Tongue (tissue), 3 donors: ENCODE measurements around the gene RAB17. TPM values are rescaled to one million over a fixed set of nuclear protein-coding genes. Genes with fewer than 3 reads are reported as not detected.

Experiments used
- DNase-seq: peaks from one replicate; pipeline ENCODE4 v3.0.0-alpha.2; 2015
- small RNA-seq: library from RNA; depleted of rRNA; stranded (forward); fragments of <200 nt; gene quantifications from one replicate; pipeline ENCODE3, GENCODE V24; 2014; ENCODE audit warnings: low replicate concordance
- total RNA-seq: library from RNA; depleted of rRNA; stranded (reverse); fragments of >200 nt; gene quantifications from one replicate; pipeline ENCODE4 v1.2.3, GENCODE V29; 2014

The RAB17 gene
- total RNA-seq, 1 donor from 2014 or later, result 1.0 TPM

GRCh38 chr2:237538901-237539300 is 51.6 kb downstream of the RAB17 start:
- no peak for DNase-seq

GRCh38 chr2:237538001-237538720 is 52.4 kb downstream of the RAB17 start:
- no peak for DNase-seq

- no peak for DNase-seq
Measured at GRCh38 chr2:237536617-237537016, 53.9 kb downstream of the RAB17 start.

GRCh38 chr2:237536083-237536415 is 54.5 kb downstream of the RAB17 start:
- DNase-seq, result no peak

- no peak for DNase-seq
Measured at GRCh38 chr2:237535385-237536082, 55.0 kb downstream of the RAB17 start.

GRCh38 chr2:237534380-237534779 is 56.2 kb downstream of the RAB17 start:
- no peak for DNase-seq

- no peak for DNase-seq
Measured at GRCh38 chr2:237533668-237534161, 56.8 kb downstream of the RAB17 start.

GRCh38 chr2:237532160-237532559 is 58.4 kb downstream of the RAB17 start:
- DNase-seq, result no peak

GRCh38 chr2:237530472-237531433 is 59.8 kb downstream of the RAB17 start:
- DNase-seq, result no peak

- DNase-seq, result no peak
Measured at GRCh38 chr2:237529452-237530402, 60.8 kb downstream of the RAB17 start.

- DNase-seq, result no peak
Measured at GRCh38 chr2:237527766-237528165, 62.8 kb downstream of the RAB17 start.

GRCh38 chr2:237527233-237527632 is 63.3 kb downstream of the RAB17 start:
- no peak for DNase-seq

GRCh38 chr2:237525559-237526157 is 64.9 kb downstream of the RAB17 start:
- no peak for DNase-seq

- no peak for DNase-seq
Measured at GRCh38 chr2:237524631-237525030, 65.9 kb downstream of the RAB17 start.

Small RNAs within 50 kb of the gene (small RNA-seq; reads per million reads assigned to genes)
- not detected for gene RNU6-1140P

Other genes with a start within 250 kb of the RAB17 start
- gene COL6A3, start 176.6 kb downstream of the RAB17 start, total RNA-seq, result 661 TPM
- gene MLPH, start 103.5 kb downstream of the RAB17 start, total RNA-seq, result 10.3 TPM
- not detected for gene PRLH, start 24.2 kb downstream of the RAB17 start, total RNA-seq
- gene LRRFIP1, start 36.9 kb upstream of the RAB17 start, total RNA-seq, result 132 TPM
- 4.0 TPM for gene RBM44, start 208.0 kb upstream of the RAB17 start, total RNA-seq